ENCODE data around the gene SLC23A3.

SLC23A3 gene

GRCh38 chr2:219174146-219174545, 4.3 kb upstream of the SLC23A3 start:
- no peak for TF ChIP-seq CTCF (IDR thresholded peaks at IDR 0.05; ENCODE audit: low read depth, low read length, missing control alignments)
- no peak for DNase-seq (ENCODE audit: low read depth)
- H3K4me3 ChIP-seq (ENCODE audit: low read depth, low read length), result no peak overlapping the region

- DNase-seq (ENCODE audit: low read depth), result no peak
- TF ChIP-seq CTCF (IDR thresholded peaks at IDR 0.05; ENCODE audit: low read depth, low read length, missing control alignments), result no peak
- H3K4me3 ChIP-seq (ENCODE audit: low read depth, low read length), result no peak overlapping the region
Measured at GRCh38 chr2:219173176-219173575, 3.3 kb upstream of the SLC23A3 start.

- no peak for TF ChIP-seq CTCF (IDR thresholded peaks at IDR 0.05; ENCODE audit: low read depth, low read length, missing control alignments)
- H3K4me3 ChIP-seq (ENCODE audit: low read depth, low read length), result no peak overlapping the region
- no peak for DNase-seq (ENCODE audit: low read depth)
Measured at GRCh38 chr2:219172231-219173154, 2.7 kb upstream of the SLC23A3 start.

- TF ChIP-seq CTCF (IDR thresholded peaks at IDR 0.05; ENCODE audit: low read depth, low read length, missing control alignments), result peak; percentile 71
- no peak overlapping the region for H3K4me3 ChIP-seq (ENCODE audit: low read depth, low read length)
- no peak for DNase-seq (ENCODE audit: low read depth)
Measured at GRCh38 chr2:219171231-219171651, 1.4 kb upstream of the SLC23A3 start.

DNA sequence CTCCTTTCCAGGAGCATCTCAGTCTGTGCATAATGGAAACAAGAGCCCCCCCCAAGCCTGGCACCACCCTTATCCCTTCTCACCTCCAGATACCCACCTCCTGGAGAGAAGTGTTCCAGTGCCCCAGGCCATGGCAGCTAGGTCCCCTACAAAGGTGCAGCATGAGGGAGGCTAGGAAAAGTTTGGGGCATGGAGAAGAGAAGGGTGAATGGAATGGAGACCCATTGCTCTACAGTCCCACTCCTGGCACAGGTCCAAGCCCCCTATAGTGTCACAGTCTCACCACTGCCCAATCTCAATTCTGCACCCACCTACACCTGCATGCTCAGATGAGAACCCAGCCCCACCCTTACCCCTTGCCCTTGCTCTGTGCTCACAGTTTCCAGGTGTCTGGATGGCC, 897 bp downstream of the SLC23A3 start:
- no peak for TF ChIP-seq CTCF (IDR thresholded peaks at IDR 0.05; ENCODE audit: low read depth, low read length, missing control alignments)
- DNase-seq (ENCODE audit: low read depth), result no peak
- no peak overlapping the region for H3K4me3 ChIP-seq (ENCODE audit: low read depth, low read length)

DNA sequence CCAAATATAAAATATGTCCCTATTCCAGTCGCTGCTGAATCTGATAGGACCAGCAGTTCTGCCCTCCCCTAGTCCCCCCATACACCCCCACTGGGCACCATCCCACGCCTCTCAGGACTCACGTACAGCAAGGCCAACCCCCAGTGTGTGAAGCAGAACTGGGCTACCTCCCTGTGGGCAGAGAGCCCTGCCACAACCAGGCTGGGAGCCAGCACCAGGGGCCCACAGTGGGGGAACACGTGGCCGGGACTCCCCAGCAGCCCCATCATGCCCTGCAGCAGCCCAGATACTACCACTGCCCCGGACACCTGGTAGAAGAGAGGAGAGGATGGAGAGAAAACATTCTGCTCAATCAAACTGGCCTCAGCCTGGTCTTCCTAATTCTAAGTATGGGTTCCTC, 1.3 kb downstream of the SLC23A3 start:
- no peak for TF ChIP-seq CTCF (IDR thresholded peaks at IDR 0.05; ENCODE audit: low read depth, low read length, missing control alignments)
- no peak overlapping the region for H3K4me3 ChIP-seq (ENCODE audit: low read depth, low read length)
- DNase-seq (ENCODE audit: low read depth), result no peak

GRCh38 chr2:219167997-219168396, 1.8 kb downstream of the SLC23A3 start:
- no peak overlapping the region for H3K4me3 ChIP-seq (ENCODE audit: low read depth, low read length)
- DNase-seq (ENCODE audit: low read depth), result no peak
- no peak for TF ChIP-seq CTCF (IDR thresholded peaks at IDR 0.05; ENCODE audit: low read depth, low read length, missing control alignments)
